ENCODE results near the gene DCBLD2. TPM values are rescaled to one million over a fixed set of nuclear protein-coding genes. Genes with fewer than 3 reads are reported as not detected.

The DCBLD2 gene
- total RNA-seq, 1 donor from 2014 or later: 57.9 TPM

GRCh38 chr3:98763076-98763475 lies 138.4 kb downstream of the DCBLD2 start, which contains the start of gene ST3GAL6:
ST3GAL6 (plus strand) TSS chr3:98763340; CDS start chr3:98768441, 5,101 bp downstream.
- Mint-ChIP-seq H3K27ac (no peak within 1 kb of the TSS), H3K4me3 (no peak within 1 kb of the TSS), H3K27me3 (ENCODE audit: low read depth) (no peaks in the 10 kb centered on the region), H3K4me1 (peaks cover 29% of the 10 kb centered on the region), H3K9me3 (no peaks in the 10 kb centered on the region), H3K36me3 (peaks cover 2% of the 10 kb centered on the region)
- TF ChIP-seq CTCF (IDR thresholded peaks at IDR 0.05; ENCODE audit: unreplicated experiment): no peak
- DNase-seq (ENCODE audit: low spot score in 2 of 2, unreplicated experiment in 2 of 2): no peak

- H3K27me3 Mint-ChIP-seq (ENCODE audit: low read depth): no peaks in the 10 kb centered on the region
- no peak for TF ChIP-seq CTCF (IDR thresholded peaks at IDR 0.05; ENCODE audit: unreplicated experiment)
- no peaks in the 10 kb centered on the region for H3K9me3 Mint-ChIP-seq
- H3K36me3 Mint-ChIP-seq: peaks cover 4% of the 10 kb centered on the region
- DNase-seq (ENCODE audit: low spot score in 2 of 2, unreplicated experiment in 2 of 2): no peak
- H3K27ac Mint-ChIP-seq: no peak overlapping the region
- peaks cover 29% of the 10 kb centered on the region for H3K4me1 Mint-ChIP-seq
- H3K4me3 Mint-ChIP-seq: no peak overlapping the region
Measured at GRCh38 chr3:98761643-98762229, 139.8 kb downstream of the DCBLD2 start.

GRCh38 chr3:98759629-98760028 lies 141.9 kb downstream of the DCBLD2 start:
- peaks cover 4% of the 10 kb centered on the region for H3K36me3 Mint-ChIP-seq
- no peaks in the 10 kb centered on the region for H3K9me3 Mint-ChIP-seq
- no peak for DNase-seq (ENCODE audit: low spot score in 2 of 2, unreplicated experiment in 2 of 2)
- no peaks in the 10 kb centered on the region for H3K27me3 Mint-ChIP-seq (ENCODE audit: low read depth)
- TF ChIP-seq CTCF (IDR thresholded peaks at IDR 0.05; ENCODE audit: unreplicated experiment): no peak
- H3K4me3 Mint-ChIP-seq: no peak overlapping the region
- peaks cover 32% of the 10 kb centered on the region for H3K4me1 Mint-ChIP-seq
- no peak overlapping the region for H3K27ac Mint-ChIP-seq

DNA sequence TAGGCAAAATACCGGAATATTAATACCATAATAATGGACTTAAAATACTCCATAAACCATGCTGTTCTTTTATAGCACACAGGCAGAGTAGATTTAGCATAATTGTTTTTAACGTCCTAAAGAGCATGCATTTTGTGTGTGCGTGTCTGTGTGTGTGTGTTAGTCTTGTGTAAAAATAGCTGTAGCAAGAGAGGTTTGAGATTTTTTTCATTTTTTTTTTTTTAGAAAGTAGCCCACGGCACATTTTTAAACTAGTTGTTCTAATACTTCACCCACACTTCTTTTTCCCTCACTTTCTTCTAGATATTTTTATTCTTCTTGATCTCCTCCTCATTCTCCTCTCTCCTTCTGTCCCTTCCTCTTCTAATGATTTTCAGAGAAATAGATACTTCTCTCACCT lies 145.9 kb downstream of the DCBLD2 start:
- Mint-ChIP-seq H3K4me3 (no peak overlapping the region), H3K27me3 (ENCODE audit: low read depth) (no peaks in the 10 kb centered on the region), H3K4me1 (peaks cover 19% of the 10 kb centered on the region), H3K36me3 (peaks cover 4% of the 10 kb centered on the region), H3K9me3 (no peaks in the 10 kb centered on the region), H3K27ac (no peak overlapping the region)
- no peak for TF ChIP-seq CTCF (IDR thresholded peaks at IDR 0.05; ENCODE audit: unreplicated experiment)
- DNase-seq (ENCODE audit: low spot score in 2 of 2, unreplicated experiment in 2 of 2): no peak

GRCh38 chr3:98754483-98754882 lies 147.0 kb downstream of the DCBLD2 start:
- Mint-ChIP-seq H3K36me3 (peaks cover 4% of the 10 kb centered on the region), H3K4me1 (peaks cover 19% of the 10 kb centered on the region), H3K9me3 (no peaks in the 10 kb centered on the region), H3K27me3 (ENCODE audit: low read depth) (no peaks in the 10 kb centered on the region), H3K4me3 (no peak overlapping the region), H3K27ac (no peak overlapping the region)
- no peak for TF ChIP-seq CTCF (IDR thresholded peaks at IDR 0.05; ENCODE audit: unreplicated experiment)
- no peak for DNase-seq (ENCODE audit: low spot score in 2 of 2, unreplicated experiment in 2 of 2)

All from mesothelial cell of epicardium (in vitro differentiated cells).